Right forelimb (tissue), 1 donor: ENCODE data around the gene RAB11FIP3.
"Not testable (repeated sequence)": the region's sequence is repeated elsewhere in the genome, so short reads cannot be mapped to it uniquely, and the experiment has no call there.

Experiments used
- DNase-seq: peaks from one replicate; pipeline ENCODE4 v3.0.0-alpha.2; 2018

RAB11FIP3 gene

DNA sequence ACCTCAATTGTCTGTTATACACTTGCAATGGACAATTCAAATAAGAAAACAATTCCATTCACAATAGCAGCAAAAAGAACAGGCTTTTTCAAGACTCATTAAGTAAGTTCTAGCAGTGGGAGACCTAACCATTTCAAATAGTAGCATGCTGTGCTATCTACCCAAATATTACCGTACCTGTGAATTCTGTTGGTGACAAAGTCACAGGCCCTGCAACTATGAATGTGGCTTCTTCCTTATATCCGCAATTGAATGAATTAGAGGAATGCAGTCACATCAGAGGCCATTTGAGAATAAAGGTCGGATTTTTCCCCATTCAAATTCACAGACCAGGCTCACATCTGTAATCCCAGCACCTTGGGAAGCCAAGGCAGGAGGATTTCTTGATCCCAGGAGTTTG is 29.2 kb upstream of the RAB11FIP3 start:
- no peak for DNase-seq

DNA sequence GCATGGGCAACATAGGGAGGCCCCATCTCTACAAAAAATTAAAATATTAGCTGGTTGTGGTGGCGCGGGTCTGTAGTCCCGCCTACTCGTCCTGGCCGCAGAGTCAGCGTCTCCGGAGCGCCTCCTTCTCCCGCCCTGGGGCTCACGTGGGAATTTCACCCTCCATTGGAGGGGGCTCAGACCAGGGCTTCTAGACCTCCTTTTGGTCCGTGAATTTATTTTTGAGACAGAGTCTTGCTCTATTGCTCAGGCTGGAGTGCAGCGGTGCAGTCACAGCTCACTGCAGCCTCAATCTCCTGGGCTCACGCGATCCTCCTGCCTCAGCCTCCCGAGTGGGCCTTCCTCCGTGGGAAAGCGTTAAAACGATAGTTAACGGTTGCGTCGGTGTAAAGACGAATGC is 28.8 kb upstream of the RAB11FIP3 start:
- DNase-seq, result no peak

DNA sequence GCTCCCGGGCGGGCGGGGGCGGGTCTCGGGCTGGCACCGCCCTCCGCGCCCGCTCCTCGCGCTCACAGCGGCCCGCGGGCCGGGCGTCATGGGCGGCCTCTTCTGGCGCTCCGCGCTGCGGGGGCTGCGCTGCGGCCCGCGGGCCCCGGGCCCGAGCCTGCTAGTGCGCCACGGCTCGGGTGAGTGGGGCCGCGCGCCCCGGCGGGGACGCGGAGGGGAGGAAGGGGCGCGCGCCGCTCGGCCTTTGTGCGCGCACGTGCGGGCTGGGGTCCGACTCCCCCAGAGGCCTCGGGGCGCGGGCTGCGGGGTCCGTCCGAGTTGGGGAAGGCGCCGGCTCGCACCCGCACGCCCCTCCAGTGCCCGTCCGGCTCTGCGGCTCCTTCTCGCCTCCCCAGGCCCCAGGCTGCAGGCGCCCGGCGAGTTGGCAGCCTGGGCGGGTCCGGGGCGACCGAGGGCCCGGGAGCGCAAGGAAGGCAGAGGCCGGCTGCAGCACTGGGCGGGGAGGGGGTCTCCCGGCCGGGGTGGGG is 28.3 kb upstream of the RAB11FIP3 start, which contains the start of gene NME4:
Gene NME4 (plus strand): TSS at position 65 of the 527 bp plus-strand sequence. CDS start 24 bp downstream, at position 89.
- DNase-seq, result no peak

DNA sequence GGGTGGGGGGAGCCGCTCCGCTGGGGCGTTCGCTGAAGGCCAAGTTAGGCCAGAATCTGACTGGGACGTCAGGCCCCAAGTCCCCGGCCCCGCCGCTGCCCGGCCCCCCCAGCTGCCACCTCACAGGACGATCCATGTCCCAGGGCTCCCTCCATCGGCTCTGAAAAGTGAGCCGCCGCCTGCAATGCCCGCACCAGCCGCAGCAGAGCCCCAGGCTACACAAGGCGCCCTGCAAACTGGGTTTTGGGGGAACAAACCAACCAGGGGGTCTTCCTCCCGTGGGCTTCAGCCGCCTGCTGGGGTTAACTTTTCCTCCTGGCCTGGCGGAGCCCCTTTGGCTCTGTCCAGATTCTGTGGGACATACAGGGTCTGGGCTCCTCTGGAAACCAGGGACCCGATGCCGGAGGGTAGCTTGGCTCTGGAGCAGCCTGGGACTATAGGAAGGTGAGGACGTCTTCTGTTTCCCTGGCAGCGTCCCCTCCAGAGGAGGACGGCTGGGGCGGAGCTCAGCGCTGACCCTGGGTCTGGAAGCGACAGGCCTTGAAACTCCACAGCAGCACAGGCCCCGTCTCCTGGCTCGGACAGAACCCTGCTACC is 27.6 kb upstream of the RAB11FIP3 start:
- peak; percentile 76 for DNase-seq

DNA sequence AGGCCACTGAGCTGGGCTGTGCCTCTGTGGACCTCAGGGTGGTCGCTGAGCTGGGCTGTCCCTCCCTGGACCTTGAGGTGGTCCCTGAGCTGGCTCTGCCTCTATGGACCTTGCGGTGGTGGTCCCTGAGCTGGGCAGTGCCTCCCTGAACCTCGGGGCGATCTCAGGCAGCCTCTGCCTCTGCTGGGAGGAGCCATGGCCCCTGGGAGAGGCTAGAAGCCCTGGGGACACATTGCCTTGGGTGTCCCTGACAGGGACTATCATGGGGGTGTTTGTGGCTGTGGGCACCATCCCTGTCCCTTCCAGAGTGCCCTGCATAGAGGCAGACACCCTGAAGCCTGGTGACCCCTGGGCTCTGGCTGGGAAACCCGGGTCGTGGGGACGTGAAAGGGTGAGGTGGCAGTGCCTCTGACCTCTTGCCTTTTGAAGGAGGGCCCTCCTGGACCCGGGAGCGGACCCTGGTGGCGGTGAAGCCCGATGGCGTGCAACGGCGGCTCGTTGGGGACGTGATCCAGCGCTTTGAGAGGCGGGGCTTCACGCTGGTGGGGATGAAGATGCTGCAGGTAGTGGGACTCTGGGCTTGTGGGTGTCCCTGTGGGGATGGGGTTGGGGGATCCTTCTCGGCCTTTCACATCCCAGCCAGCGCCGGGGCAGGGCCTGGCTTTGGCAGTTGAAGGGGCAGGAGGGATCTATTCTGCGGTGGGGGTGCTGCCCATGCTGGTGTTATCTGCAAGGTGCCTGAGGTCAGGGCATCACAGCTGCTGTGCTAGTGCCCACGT is 26.7 kb upstream of the RAB11FIP3 start:
- no peak for DNase-seq

DNA sequence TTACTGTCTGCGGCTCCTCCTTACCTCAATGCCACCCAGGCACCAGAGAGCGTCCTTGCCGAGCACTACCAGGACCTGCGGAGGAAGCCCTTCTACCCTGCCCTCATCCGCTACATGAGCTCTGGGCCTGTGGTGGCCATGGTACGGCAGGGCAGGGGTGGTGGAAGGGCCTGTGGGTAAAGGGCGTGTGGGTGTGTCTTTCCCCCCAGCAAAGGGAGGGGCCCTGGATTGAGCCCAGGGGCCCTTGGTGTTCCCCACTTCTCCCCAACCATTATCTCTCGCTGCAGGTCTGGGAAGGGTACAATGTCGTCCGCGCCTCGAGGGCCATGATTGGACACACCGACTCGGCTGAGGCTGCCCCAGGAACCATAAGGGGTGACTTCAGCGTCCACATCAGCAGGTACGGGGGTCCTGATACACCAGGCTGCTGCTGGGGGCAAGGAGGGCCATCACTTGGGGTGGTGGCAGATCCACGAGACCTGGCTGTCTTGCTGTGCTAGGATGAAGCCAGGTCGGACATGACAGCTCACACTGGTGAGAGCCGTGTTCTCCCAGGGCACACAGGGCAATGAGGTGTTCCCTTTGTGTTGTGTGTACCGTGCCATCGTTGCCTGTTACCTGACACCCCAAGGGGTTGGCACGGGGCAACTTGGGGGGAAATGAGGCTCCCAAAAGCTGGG is 26.0 kb upstream of the RAB11FIP3 start:
- DNase-seq, result no peak

DNA sequence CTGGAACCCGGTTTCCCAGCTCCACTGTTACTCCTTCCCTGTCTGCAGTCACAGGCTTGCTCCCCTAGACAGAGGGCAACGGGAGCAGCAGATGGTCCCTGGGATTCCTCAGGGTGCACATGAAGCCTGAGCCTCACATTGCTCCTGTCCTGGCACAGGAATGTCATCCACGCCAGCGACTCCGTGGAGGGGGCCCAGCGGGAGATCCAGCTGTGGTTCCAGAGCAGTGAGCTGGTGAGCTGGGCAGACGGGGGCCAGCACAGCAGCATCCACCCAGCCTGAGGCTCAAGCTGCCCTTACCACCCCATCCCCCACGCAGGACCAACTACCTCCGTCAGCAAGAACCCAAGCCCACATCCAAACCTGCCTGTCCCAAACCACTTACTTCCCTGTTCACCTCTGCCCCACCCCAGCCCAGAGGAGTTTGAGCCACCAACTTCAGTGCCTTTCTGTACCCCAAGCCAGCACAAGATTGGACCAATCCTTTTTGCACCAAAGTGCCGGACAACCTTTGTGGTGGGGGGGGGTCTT is 25.3 kb upstream of the RAB11FIP3 start:
- no peak for DNase-seq

DNA sequence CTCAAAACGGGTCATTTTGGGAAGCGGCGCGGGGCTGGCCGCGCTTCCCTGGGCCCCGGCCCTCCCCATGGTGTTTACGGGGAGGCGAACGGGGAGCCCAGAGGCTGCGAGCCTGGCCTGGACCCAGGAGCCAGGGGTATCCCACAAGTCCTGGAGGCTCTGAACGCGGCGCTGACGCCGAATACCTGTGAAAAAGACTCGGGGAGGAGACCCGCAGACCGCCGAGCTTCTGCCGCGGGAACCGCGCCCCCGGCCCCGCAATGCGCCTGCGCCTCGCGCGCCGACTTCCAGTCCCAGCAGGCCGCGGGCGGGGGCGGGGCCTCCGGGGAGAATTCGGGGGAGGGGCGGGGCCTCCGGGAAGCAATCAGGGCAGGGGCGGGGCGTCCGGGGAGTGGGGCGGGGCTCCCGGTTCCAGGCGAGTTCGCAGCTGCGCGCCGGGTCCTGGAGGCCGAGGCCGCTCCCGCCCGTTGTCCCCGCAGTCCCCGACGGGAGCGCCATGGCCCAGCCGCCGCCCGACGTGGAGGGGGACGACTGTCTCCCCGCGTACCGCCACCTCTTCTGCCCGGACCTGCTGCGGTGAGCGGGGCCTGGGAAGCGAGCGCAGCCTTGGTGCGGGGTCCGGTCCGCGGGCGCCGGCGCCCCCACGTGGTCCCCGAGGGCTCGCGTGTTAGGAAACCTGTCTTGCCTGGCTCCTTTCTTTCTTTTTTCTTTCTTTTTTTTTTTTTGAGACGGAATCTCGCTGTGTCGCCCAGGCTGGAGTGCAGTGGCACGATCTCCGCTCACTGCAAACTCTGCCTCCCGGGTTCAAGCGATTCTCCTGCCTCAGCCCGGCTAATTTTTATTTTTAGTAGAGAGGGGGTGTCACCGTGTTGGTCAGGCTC is 23.7 kb upstream of the RAB11FIP3 start, which contains the start of gene DECR2:
Gene DECR2 (plus strand): TSS at position 418 of the 881 bp plus-strand sequence. CDS start 79 bp downstream, at position 497.
- DNase-seq, result peak; percentile 100

DNA sequence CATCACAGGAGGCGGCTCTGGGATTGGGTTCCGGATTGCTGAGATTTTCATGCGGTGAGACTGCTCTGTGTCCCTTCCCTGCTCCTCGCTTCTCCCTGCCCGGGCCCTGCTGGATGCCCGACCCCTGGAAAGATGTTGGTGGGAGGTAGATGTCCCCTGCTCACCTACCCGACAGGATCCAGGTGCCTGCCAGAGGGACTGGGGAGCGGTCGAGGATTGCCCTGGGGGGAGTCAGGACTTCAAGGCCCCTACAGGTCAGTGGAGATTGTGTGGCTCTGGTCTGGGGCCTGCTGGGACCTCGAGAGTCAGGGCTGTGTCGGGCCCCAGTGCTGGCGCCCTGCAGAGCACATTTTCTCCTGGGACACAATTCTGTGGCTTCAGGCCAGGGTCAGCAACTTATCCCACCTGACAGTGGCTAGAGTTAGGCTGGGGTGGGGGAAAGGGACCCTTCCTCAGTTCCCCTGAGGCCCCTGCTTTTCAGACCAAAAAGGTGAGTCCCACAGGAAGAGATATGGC is 20.4 kb upstream of the RAB11FIP3 start:
- no peak for DNase-seq

DNA sequence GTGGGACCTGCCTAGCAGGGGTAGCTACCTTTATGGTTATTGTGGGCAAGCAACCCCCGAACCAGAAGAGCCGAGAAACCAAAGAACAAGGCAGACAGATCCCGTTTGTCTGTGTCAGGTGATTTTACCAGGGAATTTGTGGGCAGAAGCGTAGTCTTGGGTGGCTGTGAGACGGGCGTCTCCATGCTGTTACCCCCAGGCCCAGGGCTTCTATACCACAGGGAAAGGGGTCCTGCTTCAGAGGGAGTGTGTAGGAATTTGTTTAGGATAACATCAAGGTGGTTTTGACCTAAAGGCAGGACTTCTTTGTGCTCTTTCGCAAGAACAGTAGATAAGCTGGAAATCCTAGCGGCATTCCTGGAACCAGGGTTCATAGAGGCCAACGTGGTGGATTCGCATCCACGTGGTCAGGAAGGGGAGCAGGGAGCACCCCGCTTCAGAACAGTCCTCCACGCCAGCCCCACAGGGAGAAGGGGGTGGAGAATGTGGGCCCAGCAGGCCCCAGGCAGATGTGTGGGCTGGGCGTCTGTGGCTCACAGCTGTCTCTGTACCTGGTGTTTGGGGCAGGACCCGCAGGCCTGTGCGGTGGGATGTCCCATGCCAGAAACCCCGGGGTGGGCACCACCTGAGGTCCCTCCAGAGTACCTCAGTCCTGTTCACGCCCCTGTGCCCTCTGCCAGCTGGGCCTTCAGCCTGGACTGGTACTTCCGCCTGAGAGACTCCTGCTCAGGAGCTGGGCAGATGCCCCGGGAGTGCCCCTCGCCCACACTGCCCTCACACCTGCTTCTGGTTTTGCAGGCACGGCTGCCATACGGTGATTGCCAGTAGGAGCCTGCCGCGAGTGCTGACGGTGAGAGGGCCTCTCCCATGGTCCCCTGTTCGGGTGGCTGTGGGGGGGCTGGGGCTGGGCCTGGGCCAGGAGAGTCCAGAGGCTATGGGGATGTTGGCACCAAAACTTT is 19.6 kb upstream of the RAB11FIP3 start:
- no peak for DNase-seq

DNA sequence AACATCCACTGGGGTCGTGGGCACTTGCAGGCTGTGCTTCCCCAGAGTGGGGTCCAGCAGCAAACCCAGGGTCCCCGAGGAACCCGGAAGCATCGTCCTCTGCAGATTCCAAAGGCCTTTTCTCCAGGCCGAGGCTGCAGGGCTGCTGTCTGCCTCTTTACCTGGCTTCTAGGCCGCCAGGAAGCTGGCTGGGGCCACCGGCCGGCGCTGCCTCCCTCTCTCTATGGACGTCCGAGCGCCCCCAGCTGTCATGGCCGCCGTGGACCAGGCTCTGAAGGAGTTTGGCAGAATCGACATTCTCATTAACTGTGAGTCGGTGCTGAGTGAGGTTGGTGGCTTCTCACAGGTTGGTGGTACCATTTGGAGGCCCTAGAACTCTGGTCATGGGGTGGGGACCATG is 18.2 kb upstream of the RAB11FIP3 start:
- no peak for DNase-seq

DNA sequence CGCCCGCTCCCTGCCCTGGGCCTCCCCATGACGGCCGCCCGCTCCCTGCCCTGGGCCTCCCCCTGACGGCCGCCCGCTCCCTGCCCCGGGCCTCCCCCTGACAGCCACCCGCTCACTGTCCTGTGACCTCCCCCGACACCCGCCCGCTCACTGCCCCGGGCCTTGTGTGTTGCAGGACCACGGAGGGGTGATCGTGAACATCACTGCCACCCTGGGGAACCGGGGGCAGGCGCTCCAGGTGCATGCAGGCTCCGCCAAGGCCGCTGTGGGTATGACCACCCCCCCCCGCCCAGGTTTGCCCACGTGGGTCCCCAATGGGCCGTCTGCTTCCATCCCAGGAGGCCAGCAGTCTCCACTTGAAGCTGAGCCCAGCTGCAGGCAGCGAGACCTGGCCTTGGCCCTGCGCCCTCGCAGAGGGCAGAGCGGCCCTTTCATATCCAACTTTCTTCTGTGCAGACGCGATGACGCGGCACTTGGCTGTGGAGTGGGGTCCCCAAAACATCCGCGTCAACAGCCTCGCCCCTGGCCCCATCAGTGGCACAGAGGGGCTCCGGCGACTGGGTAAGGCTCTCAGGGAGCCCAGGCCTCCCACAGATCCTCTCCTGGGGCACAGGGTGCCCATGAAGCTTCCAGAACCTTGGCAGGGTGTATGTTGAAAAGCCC is 14.8 kb upstream of the RAB11FIP3 start:
- no peak for DNase-seq

DNA sequence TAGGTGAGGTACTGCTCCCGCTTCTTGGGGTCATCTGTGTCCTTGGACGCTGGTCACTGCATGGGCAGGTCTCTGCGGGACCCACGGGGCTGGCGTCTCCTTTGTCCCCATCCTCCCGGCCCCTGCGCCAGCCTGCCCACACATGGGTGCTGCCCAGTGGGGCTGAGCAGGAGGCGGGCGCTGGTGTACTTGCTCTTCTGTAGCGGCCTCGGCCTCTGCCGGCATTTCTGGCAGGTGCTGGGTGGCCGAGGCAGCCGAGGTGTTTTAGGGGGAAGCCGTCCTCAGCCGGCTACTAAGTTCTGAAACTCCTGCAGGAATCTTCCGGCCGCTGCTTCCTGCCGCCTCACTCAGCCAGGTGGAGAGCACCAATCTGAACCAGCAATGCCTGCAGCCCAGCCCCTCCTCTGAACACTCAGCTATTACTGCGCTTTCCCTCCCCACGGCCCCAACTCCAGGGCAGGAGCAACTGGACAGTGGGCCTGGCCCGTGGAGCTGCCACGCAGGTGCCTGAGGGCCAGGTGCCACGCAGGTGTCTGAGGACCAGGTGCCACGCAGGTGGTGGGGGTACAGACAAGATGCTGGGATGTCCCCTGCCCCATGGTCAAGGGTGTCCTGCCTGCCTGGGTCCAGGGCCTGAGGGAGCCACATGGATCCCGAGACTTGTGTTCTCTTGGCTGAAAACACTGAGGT is 13.7 kb upstream of the RAB11FIP3 start:
- DNase-seq, result no peak

DNA sequence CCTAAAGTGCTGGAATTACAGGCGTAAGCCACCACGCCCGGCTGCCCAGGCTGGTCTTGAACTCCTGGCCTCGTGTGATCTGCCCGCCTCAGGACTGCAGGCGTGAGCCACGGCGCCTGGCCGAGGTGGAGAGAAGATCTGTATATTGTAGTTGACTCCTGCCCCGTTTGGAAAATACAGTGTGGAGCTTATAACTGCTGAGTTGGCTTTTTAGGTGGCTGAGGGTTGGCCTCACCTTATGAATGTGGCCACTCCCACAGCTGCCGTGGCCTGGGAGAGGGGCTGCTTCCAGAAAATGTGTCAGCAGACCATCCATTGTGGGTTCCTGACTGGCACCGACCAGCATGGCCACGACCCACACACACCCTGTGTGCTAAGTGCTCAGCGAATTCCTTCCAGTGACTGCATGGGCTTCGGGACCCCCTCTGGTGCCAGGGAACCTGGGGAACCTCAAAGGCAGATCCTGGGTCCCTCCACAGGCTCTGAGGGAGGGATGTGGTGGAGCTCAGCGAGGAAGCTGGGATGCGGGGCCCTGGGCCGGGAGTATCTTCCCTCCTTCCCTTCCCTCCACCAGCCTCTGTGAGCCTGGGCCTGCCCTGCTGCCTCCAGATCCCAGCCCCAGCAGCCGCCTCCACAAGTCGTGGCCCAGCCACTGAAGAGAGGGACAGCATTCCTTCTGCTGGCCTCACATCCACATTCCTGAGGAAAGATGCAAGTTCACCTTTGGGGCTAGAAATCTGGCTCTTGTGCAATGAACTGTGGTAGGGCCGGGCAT is 10.9 kb upstream of the RAB11FIP3 start:
- DNase-seq, result no peak

DNA sequence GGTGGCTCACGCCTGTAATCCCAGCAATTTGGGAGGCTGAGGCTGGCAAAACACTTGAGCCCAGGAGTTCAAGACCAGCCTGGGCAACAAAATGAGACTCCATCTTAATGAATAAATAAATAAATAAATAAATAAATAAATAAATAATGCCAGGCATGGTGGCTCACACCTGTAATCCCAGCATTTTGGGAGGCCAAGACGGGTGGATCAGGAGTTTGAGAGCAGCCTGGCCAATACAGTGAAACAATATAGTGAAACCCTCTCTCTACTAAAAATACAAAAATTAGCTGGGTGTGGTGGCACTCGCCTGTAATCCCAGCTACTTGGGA is 10.3 kb upstream of the RAB11FIP3 start:
- not testable (repeated sequence) for DNase-seq

DNA sequence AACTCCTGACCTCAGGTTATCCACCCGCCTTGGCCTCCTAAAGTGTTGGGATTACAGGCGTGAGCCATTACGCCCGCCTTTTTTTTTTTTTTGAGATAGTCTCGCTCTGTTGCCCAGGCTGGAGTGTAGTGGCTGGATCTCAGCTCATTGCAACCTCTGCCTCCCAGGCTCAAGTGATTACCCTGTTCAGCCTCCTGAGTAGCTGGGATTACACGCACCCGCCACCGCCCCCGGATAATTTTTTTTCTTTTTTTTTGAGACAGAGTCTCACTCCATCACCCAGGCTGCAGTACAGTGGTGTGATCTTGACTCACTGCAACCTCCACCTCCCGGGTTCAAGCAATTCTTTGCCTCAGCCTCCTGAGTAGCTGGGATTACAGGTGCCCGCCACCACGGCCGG is 3.3 kb upstream of the RAB11FIP3 start:
- DNase-seq, result not testable (repeated sequence)

DNA sequence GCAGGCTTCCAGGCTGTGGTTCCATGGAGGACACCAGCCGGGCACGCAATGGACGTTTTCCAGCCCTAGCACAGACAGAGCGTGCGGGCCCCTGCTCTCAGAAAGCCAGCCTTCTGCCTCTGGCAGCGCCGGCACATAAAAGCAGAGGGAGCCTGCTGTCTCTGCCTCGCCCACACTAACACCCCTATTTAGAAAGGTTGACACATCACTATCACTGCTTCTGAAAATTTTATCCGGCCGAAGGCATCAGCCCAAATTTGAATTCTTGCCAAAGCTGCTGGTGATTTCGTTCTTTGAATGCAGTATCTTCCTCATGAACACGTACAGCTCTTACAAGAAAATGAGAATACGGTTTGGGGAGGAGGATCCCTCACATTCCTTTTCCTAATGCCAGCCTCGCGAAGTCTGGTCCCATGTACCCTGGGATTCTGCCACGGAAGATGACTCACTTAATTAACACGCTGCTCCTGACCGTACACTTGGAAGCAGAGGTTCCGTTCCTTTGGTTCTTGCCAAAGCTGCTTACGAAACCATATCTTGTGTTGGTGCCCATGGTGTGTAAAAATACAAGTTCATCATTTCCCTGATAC is 1.3 kb upstream of the RAB11FIP3 start:
- DNase-seq, result no peak

DNA sequence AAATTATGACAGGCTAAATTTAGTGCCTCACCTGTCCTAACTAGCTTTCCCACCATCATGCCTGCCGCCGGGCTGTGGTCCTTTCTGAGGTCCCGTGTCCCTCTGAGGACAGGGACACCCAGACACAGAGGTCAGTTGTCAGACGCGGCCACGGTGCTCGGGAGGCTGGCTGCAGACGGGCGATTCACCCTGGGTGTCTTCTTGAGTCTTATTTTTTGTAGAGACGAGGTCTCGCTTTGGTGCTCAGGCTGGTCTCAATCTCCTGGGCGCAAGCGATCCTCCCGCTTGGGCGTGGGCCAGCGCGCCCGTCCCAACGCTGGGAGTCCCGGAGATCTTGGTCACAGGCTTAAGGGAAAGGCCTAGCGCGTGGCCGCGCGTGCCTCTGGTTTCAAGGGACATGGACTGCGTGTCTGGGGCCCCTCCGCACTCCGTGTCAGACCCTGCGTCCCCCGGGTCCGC is 797 bp upstream of the RAB11FIP3 start:
- no peak for DNase-seq
